Naive B cell (primary cell): ENCODE results near the gene CACNG8. TPM values are rescaled to one million over a fixed set of nuclear protein-coding genes. Genes with fewer than 3 reads are reported as not detected.
"Not testable (repeated sequence)": the region's sequence is repeated elsewhere in the genome, so short reads cannot be mapped to it uniquely, and the experiment has no call there.

Source experiments
- ATAC-seq, 2 donors: fragments of 150-1000 bp; cut with Tn5 transposase; 2 replicates each; pipeline ENCODE4 v1.10.0; 2021; ENCODE audit warnings: low read depth in 2 of 2, mild to moderate bottlenecking in 2 of 2, moderate library complexity in 2 of 2
- DNase-seq: peaks from one replicate; pipeline ENCODE4 v3.0.0; 2022
- H3K27ac Mint-ChIP-seq, 6 donors: one replicate each; pipeline ENCODE4 v1.8.0; 2020 to 2022; ENCODE audit warnings: mild to moderate bottlenecking in 6 of 6, mixed read lengths in 6 of 6, moderate library complexity in 5 of 6, inconsistent platforms in 2 of 6
- H3K27me3 Mint-ChIP-seq, 3 donors: one replicate each; pipeline ENCODE4 v1.8.0; 2021 to 2022; ENCODE audit warnings: mixed read lengths in 3 of 3, mild to moderate bottlenecking in 1 of 3
- H3K36me3 Mint-ChIP-seq, 2 donors: one replicate each; pipeline ENCODE4 v1.8.0; 2020 to 2022; ENCODE audit warnings: mixed read lengths in 2 of 2, inconsistent platforms in 1 of 2, mild to moderate bottlenecking in 1 of 2
- H3K4me1 Mint-ChIP-seq, 3 donors: one replicate each; pipeline ENCODE4 v1.8.0; 2020 to 2022; ENCODE audit warnings: mixed read lengths in 3 of 3, inconsistent platforms in 1 of 3, mild to moderate bottlenecking in 1 of 3, moderate library complexity in 1 of 3
- H3K4me3 Mint-ChIP-seq, 8 donors: one replicate each; pipeline ENCODE4 v1.8.0; 2020 to 2022; ENCODE audit warnings: mild to moderate bottlenecking in 8 of 8, mixed read lengths in 8 of 8, moderate library complexity in 8 of 8, inconsistent platforms in 2 of 8
- H3K9me3 Mint-ChIP-seq, 7 donors: one replicate each; pipeline ENCODE4 v1.8.0; 2020 to 2022; ENCODE audit warnings: mixed read lengths in 7 of 7, mild to moderate bottlenecking in 5 of 7, inconsistent platforms in 2 of 7, moderate library complexity in 1 of 7
- polyA plus RNA-seq, 6 donors: library from polyadenylated mRNA; unstranded; fragments of 300-500 nt; fragmentation: Illumina TruSeq; gene quantifications; one replicate each; pipeline ENCODE4 v1.2.3, GENCODE V29; 2021; ENCODE audit warnings: low read depth in 6 of 6

Gene CACNG8
- polyA plus RNA-seq, 6 donors from 2014 or later = not detected

DNA sequence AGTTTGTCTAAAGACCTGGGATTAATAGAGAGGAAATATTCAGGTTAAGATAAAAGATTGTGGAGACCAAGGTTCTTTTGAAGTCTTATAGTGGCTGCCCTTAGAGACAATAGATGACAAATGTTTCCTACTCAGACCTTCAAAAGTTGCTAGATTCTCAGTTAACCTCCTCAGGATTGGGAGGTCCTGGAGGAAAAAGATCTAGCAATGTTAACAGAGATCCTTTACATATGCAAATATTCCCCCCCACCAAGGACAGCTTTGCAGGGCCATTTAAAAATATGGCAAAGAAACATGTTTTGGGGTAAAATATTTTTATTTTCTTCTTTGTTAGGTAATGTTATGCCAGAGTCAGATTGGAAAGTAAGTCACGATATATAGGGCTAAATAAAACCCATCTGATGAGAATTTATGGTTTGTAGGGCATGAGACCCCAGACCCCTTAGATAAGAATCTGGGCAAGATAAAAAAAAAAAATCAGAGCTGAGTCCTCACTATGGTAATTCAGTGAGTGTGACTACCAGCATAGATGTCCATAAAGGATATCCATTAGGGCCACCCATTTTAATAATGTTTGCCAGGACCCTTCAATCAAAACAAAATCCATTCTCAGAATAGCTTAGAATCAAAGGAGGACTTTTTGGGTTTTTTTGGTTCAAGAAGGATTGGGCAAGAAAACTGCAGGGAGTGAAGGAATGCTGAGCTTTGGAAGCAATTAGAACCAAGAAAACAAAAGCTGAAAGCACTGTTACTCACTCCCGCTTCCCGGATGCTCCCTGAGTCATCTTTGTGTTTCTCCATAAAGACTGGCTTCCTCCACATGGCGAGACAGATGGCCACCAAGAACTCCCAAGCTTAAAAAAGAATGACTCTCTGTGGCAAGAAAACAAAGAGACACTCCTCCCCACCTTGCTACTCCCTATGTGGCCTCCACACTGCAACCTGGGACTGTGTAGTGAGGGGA, 72.8 kb downstream of the CACNG8 start:
- Mint-ChIP-seq H3K4me1 (peaks cover 0 to 6% (median 0%) of the 10 kb centered on the region in 3 donors), H3K27me3 (peaks cover 8 to 26% (median 13%) of the 10 kb centered on the region in 3 donors), H3K9me3 (peaks cover 0 to 5% (median 0%) of the 10 kb centered on the region in 7 donors), H3K4me3 (no peak overlapping the region), H3K27ac (no peak overlapping the region), H3K36me3 (no peaks in the 10 kb centered on the region)
- DNase-seq (no peak), ATAC-seq (no peak)

DNA sequence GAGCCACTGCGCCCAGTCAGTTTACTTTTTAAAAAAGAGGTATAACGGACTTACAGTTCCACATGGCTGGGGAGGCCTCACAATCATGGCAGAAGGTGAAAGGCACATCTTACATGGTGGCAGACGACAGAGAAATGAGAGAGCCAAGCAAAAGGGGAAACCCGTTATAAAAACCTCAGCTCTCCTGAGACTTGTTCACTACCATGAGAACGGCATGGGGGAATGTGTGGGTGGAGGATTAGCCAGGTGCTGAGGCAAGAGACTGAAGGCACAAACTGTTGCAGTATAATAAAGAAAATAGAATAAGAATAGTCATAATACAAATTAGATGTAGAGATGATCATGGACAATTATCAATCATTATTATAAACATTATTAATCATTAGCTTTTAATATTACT, 73.8 kb downstream of the CACNG8 start:
- H3K27me3 Mint-ChIP-seq = peaks cover 2 to 23% (median 5%) of the 10 kb centered on the region in 3 donors
- H3K4me1 Mint-ChIP-seq, H3K9me3 Mint-ChIP-seq, H3K36me3 Mint-ChIP-seq, H3K27ac Mint-ChIP-seq, DNase-seq, ATAC-seq, H3K4me3 Mint-ChIP-seq: not testable (repeated sequence)

Other genes with a start within 250 kb of the CACNG8 start
- gene NLRP12, start 138.6 kb upstream of the CACNG8 start, polyA plus RNA-seq = under 1 TPM in 5 of 6 donors, not detected in 1; 0.06 to 0.13 (median 0.11) TPM
- 10 to 100 TPM; 13.8 to 56.4 (median 34.9) TPM for gene MYADM, start 95.1 kb upstream of the CACNG8 start, polyA plus RNA-seq
- gene PRKCG, start 80.7 kb upstream of the CACNG8 start, polyA plus RNA-seq = under 1 TPM in 2 of 6 donors, not detected in 4; 0.31 to 0.35 TPM
- not detected for gene CACNG7, start 53.7 kb upstream of the CACNG8 start, polyA plus RNA-seq
- not detected for gene CACNG6, start 28.7 kb downstream of the CACNG8 start, polyA plus RNA-seq
- gene VSTM1, start 101.0 kb downstream of the CACNG8 start, polyA plus RNA-seq = under 1 TPM in 1 of 6 donors, not detected in 5; 0.89 TPM
- not detected for gene TARM1, start 118.4 kb downstream of the CACNG8 start, polyA plus RNA-seq
- gene OSCAR, start 137.9 kb downstream of the CACNG8 start, polyA plus RNA-seq = under 1 TPM in 1 of 6 donors, not detected in 5; 0.73 TPM
- gene NDUFA3, start 139.9 kb downstream of the CACNG8 start, polyA plus RNA-seq = 100 to 1,000 TPM; 288 to 486 (median 357) TPM
- 10 to 100 TPM in 2 of 6 donors, 1 to 10 TPM in 4; 7.2 to 11.6 (median 9.2) TPM for gene TFPT, start 152.7 kb downstream of the CACNG8 start, polyA plus RNA-seq
- 10 to 100 TPM; 59.3 to 83.7 (median 62.6) TPM for gene PRPF31, start 152.8 kb downstream of the CACNG8 start, polyA plus RNA-seq
- gene CNOT3, start 174.8 kb downstream of the CACNG8 start, polyA plus RNA-seq = 10 to 100 TPM in 1 of 6 donors, 1 to 10 TPM in 5; 2.7 to 12.9 (median 6.9) TPM
- gene LENG1, start 196.8 kb downstream of the CACNG8 start, polyA plus RNA-seq = 10 to 100 TPM in 5 of 6 donors, 1 to 10 TPM in 1; 9.3 to 15.3 (median 12.0) TPM
- gene TMC4, start 210.2 kb downstream of the CACNG8 start, polyA plus RNA-seq = not detected
- 10 to 100 TPM in 4 of 6 donors, 1 to 10 TPM in 2; 7.0 to 13.5 (median 11.3) TPM for gene MBOAT7, start 226.6 kb downstream of the CACNG8 start, polyA plus RNA-seq
- 10 to 100 TPM; 22.3 to 40.0 (median 32.1) TPM for gene TSEN34, start 228.4 kb downstream of the CACNG8 start, polyA plus RNA-seq
- 1,000 to 10,000 TPM in 3 of 6 donors, 100 to 1,000 TPM in 3; 849 to 1,278 (median 1,006) TPM for gene RPS9, start 237.9 kb downstream of the CACNG8 start, polyA plus RNA-seq